HG03521 (cell line): ENCODE data around the gene ACTMAP.
A peak's percentile ranks its signal among the peaks of the same experiment; 100 is the strongest.

ENCODE experiments used
- ATAC-seq: cut with Tn5 transposase; IDR thresholded peaks from one replicate; pipeline ENCODE4 v1.9.1; 2021; ENCODE audit warnings: mild to moderate bottlenecking, moderate library complexity; ENCODE audit not compliant: unreplicated experiment

ACTMAP gene

DNA sequence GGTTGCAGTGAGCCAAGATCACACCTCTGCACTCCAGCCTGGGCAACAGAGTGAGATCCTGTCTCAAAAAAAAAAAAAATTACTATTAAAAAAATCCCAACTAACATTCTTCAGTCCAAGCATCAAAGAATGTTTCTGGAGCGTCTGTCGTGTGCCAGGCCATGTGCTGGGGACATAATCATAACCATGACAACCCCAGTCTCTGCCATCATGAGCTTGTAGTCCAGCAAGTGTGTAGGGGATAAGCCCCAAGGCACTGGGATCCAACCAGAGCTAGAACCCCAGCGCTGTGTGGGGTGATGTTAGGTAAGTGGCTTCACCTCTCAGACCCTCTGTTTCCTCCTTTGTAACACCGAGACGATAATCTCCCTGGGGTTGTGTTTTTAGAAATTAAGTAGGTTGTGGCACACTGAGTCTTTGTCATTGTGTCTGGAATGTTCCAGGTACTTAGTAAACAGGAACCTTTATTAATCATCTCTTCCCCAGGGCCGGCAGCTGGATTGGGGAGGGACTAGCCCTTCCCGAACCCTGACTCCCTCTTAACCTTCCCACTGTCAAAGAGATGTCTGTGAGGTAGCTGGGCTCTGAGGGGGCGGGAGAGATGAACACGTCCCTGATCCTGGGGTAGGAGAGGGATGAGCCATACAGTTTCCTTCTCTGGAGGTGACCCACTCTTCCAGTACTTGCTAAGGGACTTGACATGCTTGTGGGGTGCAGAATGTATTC, 28.2 kb downstream of the ACTMAP start:
- no peak for ATAC-seq

GRCh38 chr19:40721140-40721486, 29.2 kb downstream of the ACTMAP start:
- ATAC-seq, result no peak

DNA sequence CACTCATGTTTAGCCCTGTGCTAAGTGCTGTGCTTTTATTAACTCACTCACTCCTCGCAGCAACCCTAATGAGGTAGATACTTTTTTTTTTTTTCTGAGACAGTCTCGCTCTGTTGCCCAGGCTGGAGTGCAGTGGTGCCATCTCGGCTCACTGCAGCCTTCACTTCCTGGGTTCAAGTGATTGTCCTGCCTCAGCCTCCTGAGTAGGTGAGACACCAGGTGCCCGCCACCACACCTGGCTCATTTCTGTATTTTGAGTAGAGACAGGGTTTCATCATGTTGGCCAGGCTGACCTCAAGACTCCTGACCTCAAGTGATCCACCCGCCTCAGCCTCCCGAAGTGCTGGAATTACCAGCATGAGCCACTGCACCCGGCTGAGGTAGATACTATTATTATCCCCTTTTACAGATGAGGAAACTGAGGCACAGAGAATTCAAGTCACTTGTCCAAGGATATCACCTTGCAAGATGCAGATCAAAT, 30.8 kb downstream of the ACTMAP start:
- ATAC-seq, result no peak

- ATAC-seq, result no peak
Observed at GRCh38 chr19:40718774-40719391, 31.4 kb downstream of the ACTMAP start.

GRCh38 chr19:40717880-40718773, 32.1 kb downstream of the ACTMAP start:
- ATAC-seq, result no peak

DNA sequence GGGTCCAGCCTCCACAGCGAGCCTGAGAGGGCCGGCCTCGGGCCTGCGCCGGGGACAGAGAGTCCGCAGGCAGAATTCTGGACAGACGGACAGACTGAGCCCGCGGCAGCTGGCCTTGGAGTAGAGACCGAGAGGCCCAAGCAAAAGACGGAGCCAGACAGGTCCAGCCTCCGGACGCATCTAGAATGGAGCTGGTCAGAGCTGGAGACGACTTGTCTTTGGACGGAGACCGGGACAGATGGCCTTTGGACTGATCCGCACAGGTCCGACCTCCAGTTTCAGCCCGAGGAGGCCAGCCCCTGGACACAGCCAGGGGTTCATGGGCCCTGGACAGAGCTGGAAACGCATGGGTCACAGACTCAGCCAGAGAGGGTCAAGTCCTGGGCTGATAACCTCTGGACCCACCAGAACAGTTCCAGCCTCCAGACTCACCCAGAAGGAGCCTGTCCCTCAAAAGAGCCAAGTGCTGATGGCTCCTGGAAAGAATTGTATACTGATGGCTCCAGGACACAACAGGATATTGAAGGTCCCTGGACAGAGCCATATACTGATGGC, 32.9 kb downstream of the ACTMAP start:
- no peak for ATAC-seq

DNA sequence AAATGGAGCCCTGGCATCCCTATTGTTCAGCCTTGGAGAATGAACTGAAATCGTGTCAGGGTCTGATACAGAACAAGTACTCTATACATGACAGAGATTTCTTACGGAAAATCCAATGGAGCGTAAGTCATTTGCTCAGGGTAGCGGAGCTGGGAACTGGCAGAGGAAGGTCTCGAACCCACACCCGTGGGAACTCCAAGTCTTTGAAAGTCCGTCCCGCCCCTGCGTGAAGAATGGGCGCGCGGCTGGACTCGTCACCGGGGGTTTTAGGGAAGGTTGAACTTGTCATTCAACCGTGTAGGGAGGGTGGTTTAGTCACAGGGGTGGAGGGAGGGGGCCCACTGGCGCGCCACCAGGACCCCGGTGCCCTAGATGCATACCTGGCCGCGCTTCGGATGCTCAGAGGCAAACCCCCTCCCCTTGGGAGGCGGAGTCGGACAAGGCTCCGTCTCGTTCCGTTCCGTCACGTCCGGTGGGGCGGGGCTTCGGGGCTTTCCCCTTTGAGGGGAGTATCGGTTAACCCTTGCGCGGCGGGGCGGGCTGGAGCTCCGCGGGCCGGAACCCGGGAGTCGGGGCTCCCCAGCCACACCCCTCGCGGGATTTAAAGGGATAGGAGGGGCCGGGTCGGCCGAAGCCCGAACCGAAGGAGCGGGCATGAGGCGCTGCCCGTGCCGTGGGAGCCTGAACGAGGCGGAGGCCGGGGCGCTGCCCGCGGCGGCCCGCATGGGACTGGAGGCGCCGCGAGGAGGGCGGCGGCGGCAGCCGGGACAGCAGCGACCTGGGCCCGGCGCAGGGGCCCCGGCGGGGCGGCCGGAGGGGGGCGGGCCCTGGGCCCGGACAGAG, 33.6 kb downstream of the ACTMAP start, which contains the start of the genes COQ8B and ITPKC:
COQ8B (minus strand) TSS at position 405 of the 843 bp plus-strand sequence. CDS start 2,254 bp downstream, outside the sequence.
ITPKC (plus strand) TSS at position 631 of the 843 bp plus-strand sequence; CDS start at position 655, 24 bp downstream.
- peak; percentile 68 for ATAC-seq

DNA sequence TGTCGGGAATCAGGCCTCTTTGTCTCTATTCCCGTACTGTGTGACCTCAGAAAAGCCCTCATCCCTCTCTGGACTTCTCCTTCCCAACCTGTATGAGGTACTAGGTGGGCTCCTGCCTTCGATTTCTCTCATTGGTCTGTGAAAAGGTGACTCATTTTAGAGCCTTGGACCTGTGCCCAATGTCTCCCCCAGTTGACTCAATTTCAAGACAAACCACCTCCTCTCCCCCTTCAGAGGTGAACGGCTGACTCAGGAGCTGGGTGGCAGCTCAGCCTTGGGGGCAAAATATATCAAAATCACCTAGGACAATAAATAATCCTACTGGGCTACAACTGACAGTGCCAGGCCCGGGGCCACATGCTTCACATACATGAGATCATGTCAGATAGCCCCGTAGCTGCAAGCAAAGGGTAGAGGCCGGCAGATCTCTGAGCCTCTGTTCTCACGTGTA, 34.2 kb downstream of the ACTMAP start:
- no peak for ATAC-seq

DNA sequence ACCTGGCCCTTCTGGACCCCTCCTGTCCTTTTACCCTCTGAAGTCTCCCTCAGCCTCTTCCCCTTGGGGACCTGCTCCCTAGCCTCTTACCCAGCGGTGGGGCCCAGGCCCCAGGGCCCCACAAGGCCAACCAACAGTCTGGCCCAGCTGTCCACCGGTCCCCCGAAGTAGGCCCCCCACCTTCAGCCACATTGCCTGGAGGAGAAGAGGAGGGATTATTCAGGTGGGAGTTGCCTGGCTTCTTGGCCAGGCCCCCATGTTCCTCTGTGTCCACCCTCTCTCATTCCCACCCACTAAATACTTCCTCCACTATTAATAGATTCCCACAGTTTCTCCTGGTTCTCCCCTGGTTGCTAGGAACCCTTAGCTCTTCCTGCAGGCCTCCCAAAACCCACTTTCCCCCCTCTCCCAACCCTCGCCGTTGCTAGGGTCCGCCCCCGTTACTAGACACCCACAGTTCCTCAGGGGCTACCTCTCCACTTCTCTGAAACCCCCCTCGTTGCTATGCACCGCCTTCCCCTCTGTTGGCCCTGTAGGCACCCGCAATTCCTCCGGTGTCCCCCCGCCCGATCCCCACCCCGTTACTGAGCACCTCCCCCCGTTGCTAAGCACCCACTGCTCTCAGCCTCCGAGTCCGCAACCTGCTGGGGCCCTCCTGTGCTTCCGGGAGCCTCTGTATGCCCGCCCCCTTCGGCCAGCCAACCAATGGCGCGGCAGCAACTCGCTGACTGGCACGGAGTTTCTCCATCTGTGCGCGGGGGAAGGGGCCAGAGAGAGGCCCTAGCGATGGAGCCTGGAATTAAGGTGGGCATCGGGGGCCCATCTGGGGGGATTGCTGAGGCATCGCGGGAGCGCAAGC, 35.6 kb downstream of the ACTMAP start:
- peak; percentile 46 for ATAC-seq

DNA sequence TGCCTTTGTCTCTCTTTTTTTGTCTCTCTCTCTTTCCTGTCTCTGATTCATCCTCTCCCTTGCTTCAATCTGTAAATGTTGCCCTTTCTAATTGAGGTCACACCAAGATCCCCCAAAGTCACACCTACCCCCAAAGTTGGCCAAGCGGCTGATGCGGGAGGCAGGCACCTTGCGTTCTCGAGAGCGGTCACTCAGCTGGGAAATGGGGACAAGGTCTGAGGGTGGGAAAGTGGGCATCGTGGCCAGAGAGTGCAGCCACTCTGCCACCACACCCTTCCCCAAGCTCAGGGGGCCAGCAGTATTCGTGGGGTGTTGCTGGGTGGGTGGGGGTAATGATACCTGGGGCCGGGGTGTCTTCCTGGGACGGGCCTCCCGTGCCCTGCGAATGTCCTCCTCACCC, 36.3 kb downstream of the ACTMAP start:
- ATAC-seq, result no peak

- ATAC-seq, result no peak
Observed at GRCh38 chr19:40709817-40710216, 40.5 kb downstream of the ACTMAP start.

GRCh38 chr19:40707615-40708014, 42.7 kb downstream of the ACTMAP start:
- ATAC-seq, result no peak

DNA sequence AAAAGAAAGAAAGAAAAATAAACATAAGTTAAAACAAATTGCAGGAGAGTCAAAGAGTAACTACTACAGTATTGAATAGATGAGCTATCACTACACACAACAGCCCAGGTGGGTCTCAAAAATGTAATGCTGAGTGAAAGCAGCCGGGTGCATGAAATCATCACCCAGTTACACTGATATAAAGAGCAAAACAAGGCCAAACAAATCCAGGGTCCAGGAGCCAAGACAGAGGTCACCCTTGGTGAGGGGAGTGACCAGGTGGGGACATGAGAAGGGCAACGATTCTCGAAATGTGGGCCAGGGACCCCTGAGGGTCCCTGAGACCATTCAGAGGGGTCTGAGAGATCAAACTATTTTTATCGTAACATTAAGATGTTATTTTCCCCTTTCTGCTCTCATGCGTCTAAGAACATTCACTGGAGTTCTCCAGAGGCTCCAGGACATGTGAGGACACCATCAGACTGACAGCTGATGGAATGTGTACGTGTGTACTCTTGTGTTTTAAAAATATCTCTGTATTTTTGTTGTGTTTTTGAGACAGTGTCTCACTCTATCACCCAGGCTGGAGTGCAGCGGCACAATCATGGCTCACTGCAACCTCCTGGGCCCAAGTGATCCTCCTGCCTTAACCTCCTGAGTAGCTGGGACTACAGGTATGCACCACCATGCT, 44.2 kb downstream of the ACTMAP start:
- no peak for ATAC-seq

- ATAC-seq, result no peak
Observed at GRCh38 chr19:40705362-40705651, 45.0 kb downstream of the ACTMAP start.

DNA sequence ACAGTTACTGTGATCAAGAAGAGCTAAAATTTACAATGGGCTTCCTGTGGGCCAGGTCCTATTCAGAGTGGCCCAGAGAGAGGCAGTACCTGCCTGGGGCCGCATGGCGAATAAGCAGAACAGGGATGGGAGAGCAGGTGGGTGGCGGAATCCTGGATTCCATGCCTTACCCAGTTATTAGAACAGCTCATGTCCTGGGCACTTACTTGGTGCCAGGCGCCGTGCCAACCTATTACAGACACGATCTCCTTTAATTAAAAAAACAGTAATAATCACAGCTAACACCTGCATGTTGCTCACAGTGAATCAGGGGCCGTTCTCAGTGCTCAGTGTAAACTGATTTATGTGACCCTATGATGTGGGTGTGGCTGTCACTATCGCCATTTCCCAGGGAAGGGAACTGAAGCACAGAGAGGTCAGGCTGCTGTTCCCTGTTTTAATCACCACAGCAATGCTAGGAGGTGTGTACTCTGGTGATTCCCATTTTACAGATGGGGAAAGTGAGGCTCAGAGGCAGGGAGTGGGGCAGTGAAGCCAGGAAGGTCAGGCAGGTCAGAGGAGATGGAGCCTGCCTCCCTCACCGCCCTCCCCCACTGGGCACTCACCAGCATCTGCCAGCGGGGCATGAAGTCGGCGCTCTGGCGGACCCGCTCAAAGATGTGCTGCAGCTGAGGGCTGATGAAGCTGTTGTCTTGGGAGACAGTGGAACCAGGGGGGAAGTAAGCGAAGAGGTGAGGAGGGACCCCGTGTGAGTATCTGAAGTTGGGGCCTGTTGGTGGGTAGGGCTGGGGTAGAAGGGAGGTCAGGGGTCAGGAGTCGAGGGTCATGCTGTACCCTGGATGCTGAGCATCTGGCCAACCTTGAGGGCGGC, 45.6 kb downstream of the ACTMAP start:
- ATAC-seq, result no peak

- no peak for ATAC-seq
Observed at GRCh38 chr19:40703029-40703755, 47.1 kb downstream of the ACTMAP start.

DNA sequence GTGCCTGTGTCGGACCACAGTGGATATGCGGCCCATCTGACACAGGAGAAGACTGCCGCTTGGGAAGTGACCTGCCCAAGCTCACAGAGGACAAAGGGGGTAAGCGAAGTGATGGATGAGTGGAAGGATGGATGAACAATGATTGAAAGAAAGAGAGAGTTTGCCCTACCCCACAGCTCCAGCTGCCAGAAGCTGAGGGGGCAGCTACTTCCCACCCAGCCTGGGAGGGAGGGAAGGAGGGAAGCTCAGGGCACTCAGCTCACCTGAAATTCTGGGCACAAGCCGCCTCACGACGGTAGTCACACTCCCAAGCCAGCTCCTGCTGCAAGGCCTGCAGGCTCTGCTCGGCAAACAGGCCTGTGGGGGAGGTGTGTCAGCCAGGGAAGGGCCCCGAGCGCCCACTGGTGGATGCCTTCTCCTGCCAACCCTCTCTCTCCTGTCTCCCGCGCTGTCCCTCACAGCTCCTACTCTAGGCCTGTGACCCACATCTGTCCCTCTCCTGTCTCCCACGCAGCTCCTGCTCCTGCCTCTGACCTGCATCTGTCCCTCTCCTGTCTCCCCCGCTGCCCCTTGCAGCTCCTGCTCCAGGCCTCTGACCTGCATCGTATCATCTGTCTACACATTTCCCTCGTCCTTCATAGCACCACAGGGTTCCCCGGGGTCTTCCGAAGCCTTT, 47.8 kb downstream of the ACTMAP start:
- no peak for ATAC-seq
